ENCODE measurements around the gene UBE2E2. TPM values are rescaled to one million over a fixed set of nuclear protein-coding genes. Genes with fewer than 3 reads are reported as not detected.

Gene UBE2E2
- total and polyA plus RNA-seq, 3 experiments from 2014 or later: 0.86 to 8.0 (median 0.92) TPM

DNA sequence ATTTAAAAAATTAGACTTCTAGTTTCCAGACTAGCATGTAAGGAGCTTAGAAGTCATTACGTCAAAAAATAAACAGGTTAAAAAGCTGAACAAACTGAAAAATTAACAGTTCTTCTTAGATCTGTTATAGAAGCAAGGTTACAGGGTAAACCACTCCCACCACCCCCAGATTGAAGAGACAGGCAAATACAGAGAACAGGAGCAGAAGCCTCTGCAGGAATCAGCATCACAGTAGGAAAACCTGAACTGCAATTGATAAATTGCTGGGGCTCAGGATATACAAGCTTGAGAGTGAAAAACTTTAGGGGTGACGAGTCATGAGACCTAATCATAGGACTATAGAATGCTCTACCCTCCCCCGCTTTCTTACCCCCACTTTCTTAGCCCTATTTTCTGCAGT, 222.3 kb downstream of the UBE2E2 start:
- ChIA-PET CTCF (no interaction called here), POLR2A (no interaction called here)
- H3K27me3 Mint-ChIP-seq: peaks cover 0 to 5% of the 10 kb centered on the region in 2 donors
- no peak overlapping the region for H3K27ac ChIP-seq (ENCODE audit: low read depth, low read length)
- H3K4me3 ChIP-seq (ENCODE audit: low read length): no peak overlapping the region
- no peak for DNase-seq
- no peaks in the 10 kb centered on the region for H3K9me3 ChIP-seq (ENCODE audit: low read length)
- H3K4me1 Mint-ChIP-seq: no peaks in the 10 kb centered on the region
- no peaks in the 10 kb centered on the region for H3K36me3 ChIP-seq (ENCODE audit: insufficient read depth, low read length)
- H3K4me3 Mint-ChIP-seq: no peak overlapping the region
- H3K27me3 ChIP-seq (ENCODE audit: insufficient read depth, low read length, poor library complexity, severe bottlenecking): no peaks in the 10 kb centered on the region
- no peaks in the 10 kb centered on the region for H3K36me3 Mint-ChIP-seq
- no peak overlapping the region for H3K27ac Mint-ChIP-seq
- H3K4me1 ChIP-seq (ENCODE audit: insufficient read depth, low read length): no peaks in the 10 kb centered on the region
- H3K9me3 Mint-ChIP-seq: peaks cover 0 to 5% (median 0%) of the 10 kb centered on the region in 5 donors

DNA sequence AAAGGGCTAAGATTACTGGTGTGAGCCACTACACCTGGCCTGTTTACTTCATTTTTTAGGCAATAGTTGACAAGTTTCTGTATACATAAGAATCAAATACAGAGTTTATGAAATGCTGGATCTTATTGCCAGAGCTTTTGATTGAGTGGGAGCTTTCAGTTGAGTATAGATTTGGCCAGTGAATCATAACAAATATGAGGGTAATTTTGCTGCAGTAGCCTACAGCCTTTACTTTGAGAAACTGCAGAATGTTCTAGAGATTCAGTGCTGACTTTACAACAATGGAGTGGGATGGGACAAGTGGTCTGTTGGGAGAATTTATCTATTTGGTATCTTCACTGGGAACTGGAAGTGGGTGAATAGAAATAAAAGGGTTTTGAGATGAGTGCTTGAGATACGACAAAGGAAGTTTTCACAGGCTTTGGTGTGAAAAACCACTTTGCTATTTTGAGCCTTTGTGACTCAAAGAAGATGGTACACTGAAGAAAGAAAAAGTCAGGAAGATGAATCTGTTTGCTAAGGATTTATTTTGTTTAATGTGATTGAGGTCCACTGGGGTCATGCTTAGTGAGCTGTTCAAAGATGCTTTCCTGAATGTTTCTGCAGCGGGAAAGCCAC, 227.8 kb downstream of the UBE2E2 start:
- Histone ChIP-seq H3K27me3 (ENCODE audit: insufficient read depth, low read length, poor library complexity, severe bottlenecking) (no peaks in the 10 kb centered on the region), H3K27ac (ENCODE audit: low read depth, low read length) (no peak overlapping the region), H3K9me3 (ENCODE audit: low read length) (no peaks in the 10 kb centered on the region), H3K36me3 (ENCODE audit: insufficient read depth, low read length) (no peaks in the 10 kb centered on the region), H3K4me1 (ENCODE audit: insufficient read depth, low read length) (no peaks in the 10 kb centered on the region), H3K4me3 (ENCODE audit: low read length) (no peak overlapping the region)
- DNase-seq: no peak
- ChIA-PET POLR2A (no interaction called here), CTCF (no interaction called here)
- H3K36me3 Mint-ChIP-seq: no peaks in the 10 kb centered on the region
- H3K27ac Mint-ChIP-seq: no peak overlapping the region
- no peak overlapping the region for H3K4me3 Mint-ChIP-seq
- H3K27me3 Mint-ChIP-seq: peaks cover 0 to 3% of the 10 kb centered on the region in 2 donors
- peaks cover 0 to 4% (median 1%) of the 10 kb centered on the region in 5 donors for H3K9me3 Mint-ChIP-seq
- peaks cover 0 to 5% (median 5%) of the 10 kb centered on the region in 3 donors for H3K4me1 Mint-ChIP-seq

DNA sequence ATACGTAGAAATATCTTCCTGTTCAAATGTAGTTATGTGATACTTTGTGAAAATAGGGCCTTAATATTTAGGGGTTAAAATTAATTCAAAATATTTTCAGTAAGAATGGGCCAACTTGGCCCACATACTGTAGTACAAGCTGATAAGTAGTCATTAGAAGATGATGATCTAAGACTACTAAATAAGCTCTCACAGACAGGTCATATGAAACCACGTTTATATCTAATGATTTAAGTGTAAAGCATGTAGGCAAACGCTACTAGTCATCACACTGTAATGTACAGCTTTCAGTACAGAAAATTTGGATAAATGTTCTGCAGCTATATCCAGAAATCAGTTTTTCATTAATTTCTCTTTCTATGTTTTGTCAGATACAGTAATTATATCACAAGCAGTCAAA, 228.6 kb downstream of the UBE2E2 start:
- Histone ChIP-seq H3K9me3 (ENCODE audit: low read length) (no peaks in the 10 kb centered on the region), H3K27me3 (ENCODE audit: insufficient read depth, low read length, poor library complexity, severe bottlenecking) (no peaks in the 10 kb centered on the region), H3K4me1 (ENCODE audit: insufficient read depth, low read length) (no peaks in the 10 kb centered on the region), H3K4me3 (ENCODE audit: low read length) (no peak overlapping the region), H3K36me3 (ENCODE audit: insufficient read depth, low read length) (no peaks in the 10 kb centered on the region), H3K27ac (ENCODE audit: low read depth, low read length) (no peak overlapping the region)
- ChIA-PET CTCF (no interaction called here), POLR2A (no interaction called here)
- Mint-ChIP-seq H3K4me3 (no peak overlapping the region), H3K9me3 (peaks cover 0 to 3% (median 0%) of the 10 kb centered on the region in 5 donors), H3K27ac (no peak overlapping the region), H3K27me3 (peaks cover 0 to 2% of the 10 kb centered on the region in 2 donors), H3K36me3 (no peaks in the 10 kb centered on the region), H3K4me1 (peaks cover 0 to 5% (median 5%) of the 10 kb centered on the region in 3 donors)
- no peak for DNase-seq

DNA sequence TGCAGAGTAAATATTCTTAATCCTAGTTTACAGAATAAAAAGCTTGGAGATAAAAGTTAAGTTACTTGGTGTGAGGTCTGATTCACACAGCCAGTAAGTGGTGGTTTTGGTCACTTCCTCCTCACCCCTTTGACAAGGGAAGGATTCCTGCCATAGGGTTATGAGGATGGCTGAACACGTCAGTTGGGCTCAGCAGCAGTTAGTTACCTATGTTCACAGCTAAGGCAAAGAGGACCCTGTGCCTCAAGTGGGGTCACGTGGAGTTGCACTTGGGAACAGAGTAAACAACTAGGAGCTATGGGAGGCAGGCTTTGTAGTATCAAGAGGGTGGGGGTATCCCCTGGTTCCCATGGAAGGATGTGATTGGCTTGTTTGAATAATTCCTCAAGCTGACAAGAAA, 232.2 kb downstream of the UBE2E2 start:
- Mint-ChIP-seq H3K4me3 (no peak overlapping the region), H3K27me3 (peaks cover 0 to 3% of the 10 kb centered on the region in 2 donors), H3K9me3 (peaks cover 0 to 3% (median 0%) of the 10 kb centered on the region in 5 donors), H3K27ac (no peak overlapping the region), H3K36me3 (no peaks in the 10 kb centered on the region), H3K4me1 (peaks cover 1 to 7% (median 5%) of the 10 kb centered on the region in 3 donors)
- Histone ChIP-seq H3K36me3 (ENCODE audit: insufficient read depth, low read length) (no peaks in the 10 kb centered on the region), H3K4me3 (ENCODE audit: low read length) (no peak overlapping the region), H3K4me1 (ENCODE audit: insufficient read depth, low read length) (no peaks in the 10 kb centered on the region), H3K27ac (ENCODE audit: low read depth, low read length) (no peak overlapping the region), H3K9me3 (ENCODE audit: low read length) (no peaks in the 10 kb centered on the region), H3K27me3 (ENCODE audit: insufficient read depth, low read length, poor library complexity, severe bottlenecking) (no peaks in the 10 kb centered on the region)
- no peak for DNase-seq
- ChIA-PET CTCF (no interaction called here), POLR2A (no interaction called here)

DNA sequence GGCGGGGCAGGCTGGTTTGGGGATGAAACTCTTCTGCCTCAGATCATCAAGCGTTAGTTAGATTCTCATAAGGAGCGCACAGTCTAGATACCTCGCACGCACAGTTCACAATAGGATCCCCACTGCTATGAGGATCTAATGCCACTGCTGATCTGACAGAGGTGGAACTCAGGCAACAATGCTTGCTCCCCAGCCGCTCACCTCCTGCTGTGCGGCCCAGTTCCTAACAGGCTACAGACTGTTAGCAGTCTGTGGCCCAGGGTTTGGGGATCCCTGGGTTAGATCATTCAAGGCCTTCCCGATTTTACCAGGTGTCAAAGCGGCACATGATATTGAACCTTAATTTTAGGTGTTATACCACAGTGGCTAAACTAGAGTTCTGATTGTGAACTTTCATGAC, 232.8 kb downstream of the UBE2E2 start:
- H3K27me3 ChIP-seq (ENCODE audit: insufficient read depth, low read length, poor library complexity, severe bottlenecking): no peaks in the 10 kb centered on the region
- no peak overlapping the region for H3K4me3 ChIP-seq (ENCODE audit: low read length)
- ChIA-PET CTCF (no interaction called here), POLR2A (no interaction called here)
- H3K4me1 ChIP-seq (ENCODE audit: insufficient read depth, low read length): peaks cover 4% of the 10 kb centered on the region
- no peak for DNase-seq
- peaks cover 0 to 3% of the 10 kb centered on the region in 2 donors for H3K27me3 Mint-ChIP-seq
- no peaks in the 10 kb centered on the region for H3K9me3 ChIP-seq (ENCODE audit: low read length)
- H3K36me3 ChIP-seq (ENCODE audit: insufficient read depth, low read length): no peaks in the 10 kb centered on the region
- peaks cover 4 to 10% (median 7%) of the 10 kb centered on the region in 3 donors for H3K4me1 Mint-ChIP-seq
- no peak overlapping the region for H3K27ac ChIP-seq (ENCODE audit: low read depth, low read length)
- H3K27ac Mint-ChIP-seq: no peak overlapping the region
- peaks cover 0 to 3% (median 0%) of the 10 kb centered on the region in 5 donors for H3K9me3 Mint-ChIP-seq
- no peaks in the 10 kb centered on the region for H3K36me3 Mint-ChIP-seq
- H3K4me3 Mint-ChIP-seq: no peak overlapping the region

DNA sequence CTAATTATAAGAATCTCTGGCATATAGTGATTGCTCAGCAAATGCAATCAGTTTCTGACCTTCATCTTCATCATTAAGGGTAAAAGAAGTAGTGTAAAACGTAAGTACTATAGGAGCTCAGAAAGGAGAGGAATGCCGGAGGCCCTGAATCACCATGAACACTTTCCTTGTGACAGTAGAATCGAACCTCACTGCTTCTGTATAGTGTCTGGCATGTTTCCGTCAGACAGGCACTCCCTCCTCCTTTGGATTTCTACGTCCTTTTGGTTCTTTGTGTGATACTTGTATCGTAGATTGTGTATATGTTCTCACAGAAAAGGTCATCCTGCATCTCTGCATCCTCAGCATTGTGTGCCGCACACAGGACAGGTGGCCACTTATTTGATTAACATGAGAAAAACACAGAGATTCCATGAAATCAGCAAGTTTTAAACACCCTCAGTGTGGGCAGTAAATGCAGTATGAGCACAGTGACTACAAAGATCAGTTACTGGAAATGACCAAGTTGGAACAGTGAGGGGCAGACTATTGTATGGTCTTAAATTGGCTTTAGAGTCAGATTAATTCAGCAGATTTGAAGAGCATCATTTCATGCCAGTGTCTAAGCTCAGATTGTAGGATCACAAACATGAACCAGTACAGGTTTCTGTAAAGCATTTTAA, 234.5 kb downstream of the UBE2E2 start:
- H3K4me3 ChIP-seq (ENCODE audit: low read length): no peak overlapping the region

DNA sequence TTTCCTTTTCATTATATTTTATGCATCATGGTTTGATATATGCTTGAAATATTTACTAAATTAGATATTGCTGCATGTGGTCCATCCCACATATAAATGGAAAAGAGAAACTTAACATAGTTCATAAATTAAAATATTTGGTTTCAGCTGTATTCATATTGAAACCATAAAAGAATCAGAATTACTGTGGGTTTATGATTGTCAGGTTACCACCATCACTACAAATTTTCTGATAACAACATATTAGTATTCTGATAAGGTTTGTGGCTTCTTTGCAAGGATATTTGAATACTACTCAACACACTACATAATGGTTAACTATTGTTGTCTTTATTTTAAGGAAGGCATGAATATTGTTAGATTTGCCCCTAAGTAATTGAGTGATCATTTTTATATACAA, 235.5 kb downstream of the UBE2E2 start:
- no peaks in the 10 kb centered on the region for H3K36me3 Mint-ChIP-seq
- H3K9me3 Mint-ChIP-seq: peaks cover 0 to 3% (median 0%) of the 10 kb centered on the region in 5 donors
- no peaks in the 10 kb centered on the region for H3K27me3 ChIP-seq (ENCODE audit: insufficient read depth, low read length, poor library complexity, severe bottlenecking)
- no peak overlapping the region for H3K27ac Mint-ChIP-seq
- CTCF ChIA-PET: no interaction called here
- POLR2A ChIA-PET: no interaction called here
- no peak overlapping the region for H3K4me3 Mint-ChIP-seq
- H3K27ac ChIP-seq (ENCODE audit: low read depth, low read length): no peak overlapping the region
- H3K4me1 Mint-ChIP-seq: peaks cover 5 to 20% (median 16%) of the 10 kb centered on the region in 3 donors
- no peak overlapping the region for H3K4me3 ChIP-seq (ENCODE audit: low read length)
- H3K36me3 ChIP-seq (ENCODE audit: insufficient read depth, low read length): no peaks in the 10 kb centered on the region
- DNase-seq: no peak
- no peaks in the 10 kb centered on the region for H3K9me3 ChIP-seq (ENCODE audit: low read length)
- peaks cover 10% of the 10 kb centered on the region for H3K4me1 ChIP-seq (ENCODE audit: insufficient read depth, low read length)
- H3K27me3 Mint-ChIP-seq: peaks cover 0 to 3% of the 10 kb centered on the region in 2 donors

More for the DNA sequence above, 234.5 kb downstream of the UBE2E2 start:
- peaks cover 5% of the 10 kb centered on the region for H3K4me1 ChIP-seq (ENCODE audit: insufficient read depth, low read length)
- Mint-ChIP-seq H3K36me3 (no peaks in the 10 kb centered on the region), H3K4me1 (peaks cover 3 to 12% (median 11%) of the 10 kb centered on the region in 3 donors), H3K4me3 (no peak overlapping the region), H3K9me3 (peaks cover 0 to 3% (median 0%) of the 10 kb centered on the region in 5 donors), H3K27ac (no peak overlapping the region), H3K27me3 (peaks cover 0 to 3% of the 10 kb centered on the region in 2 donors)
- H3K9me3 ChIP-seq (ENCODE audit: low read length): no peaks in the 10 kb centered on the region
- no peak overlapping the region for H3K27ac ChIP-seq (ENCODE audit: low read depth, low read length)
- H3K36me3 ChIP-seq (ENCODE audit: insufficient read depth, low read length): no peaks in the 10 kb centered on the region
- no peak for DNase-seq
- POLR2A ChIA-PET: no interaction called here
- CTCF ChIA-PET: no interaction called here
- H3K27me3 ChIP-seq (ENCODE audit: insufficient read depth, low read length, poor library complexity, severe bottlenecking): no peaks in the 10 kb centered on the region

DNA sequence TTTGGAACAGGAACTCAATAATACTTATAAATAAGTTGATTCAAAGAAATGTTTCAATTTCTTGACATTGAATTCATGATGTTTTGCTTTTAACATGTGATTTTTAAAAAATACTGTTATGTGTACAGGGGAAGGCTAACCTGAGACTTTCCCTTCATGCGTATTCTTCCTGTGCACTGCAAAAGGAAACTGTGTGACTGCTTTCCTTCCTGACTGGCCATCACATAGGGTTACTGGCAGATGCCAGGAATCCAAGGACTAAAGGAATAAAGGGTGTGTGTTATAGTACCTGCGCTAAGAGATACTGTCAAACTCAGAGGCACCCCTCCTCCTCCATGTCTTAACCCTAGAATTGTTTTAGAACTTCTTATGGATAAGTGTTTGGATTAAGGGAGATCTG, 236.0 kb downstream of the UBE2E2 start:
- Mint-ChIP-seq H3K36me3 (no peaks in the 10 kb centered on the region), H3K4me1 (peaks cover 5 to 20% (median 16%) of the 10 kb centered on the region in 3 donors), H3K4me3 (no peak overlapping the region), H3K27me3 (peaks cover 0 to 3% of the 10 kb centered on the region in 2 donors), H3K9me3 (peaks cover 0 to 3% (median 0%) of the 10 kb centered on the region in 5 donors), H3K27ac (no peak overlapping the region)
- H3K9me3 ChIP-seq (ENCODE audit: low read length): no peaks in the 10 kb centered on the region
- POLR2A ChIA-PET: no interaction called here
- CTCF ChIA-PET: no interaction called here
- H3K27me3 ChIP-seq (ENCODE audit: insufficient read depth, low read length, poor library complexity, severe bottlenecking): no peaks in the 10 kb centered on the region
- H3K27ac ChIP-seq (ENCODE audit: low read depth, low read length): no peak overlapping the region
- peaks cover 10% of the 10 kb centered on the region for H3K4me1 ChIP-seq (ENCODE audit: insufficient read depth, low read length)
- H3K36me3 ChIP-seq (ENCODE audit: insufficient read depth, low read length): no peaks in the 10 kb centered on the region
- DNase-seq: no peak
- no peak overlapping the region for H3K4me3 ChIP-seq (ENCODE audit: low read length)
